H1 (cell line): ENCODE results near the gene OBSL1. TPM values are rescaled to one million over a fixed set of nuclear protein-coding genes. Genes with fewer than 3 reads are reported as not detected.

Experiments
- polyA plus RNA-seq, 7 experiments: library from polyadenylated mRNA; depleted of rRNA in 3 of 7; stranded (reverse) in 5 of 7; unstranded in 2 of 7; fragments of >200 nt in 5 of 7; fragments of 200-250 nt in 2 of 7; gene quantifications; 1 replicate in 5 of 7; 2 replicates in 1 of 7; 4 replicates in 1 of 7; pipeline versions ENCODE4 v1.2.1 to v1.2.3, GENCODE V29; 2011 to 2013; ENCODE audit warnings: missing spikeins in 2 of 7, mixed read lengths in 2 of 7
- total RNA-seq: library from RNA; stranded (reverse); fragmentation: NEBNext Ultra II Directional; extraction: Animal tissue kit (Norgen Biotek cat#: 25700); gene quantifications from 2 replicates; pipeline ENCODE4 v1.2.1, GENCODE V29; 2021
- TF ChIP-seq, protein P1 (sequence below), 3 experiments: IDR thresholded peaks; 1 replicate in 2 of 3; 2 replicates in 1 of 3; pipeline versions ENCODE4 v1.5.1 to v1.6.1; 2011; ENCODE audit warnings: low read length in 3 of 3, mild to moderate bottlenecking in 3 of 3, inconsistent platforms in 2 of 3, low read depth in 1 of 3, moderate library complexity in 1 of 3; ENCODE audit not compliant: insufficient read depth in 1 of 3; ENCODE audit errors: control extremely low read depth in 1 of 3

The OBSL1 gene
- total and polyA plus RNA-seq, 2 of the 8 experiments (the other 6 are each of a cell fraction or from before 2014, with no cell fraction given) = 116 to 127 TPM

DNA sequence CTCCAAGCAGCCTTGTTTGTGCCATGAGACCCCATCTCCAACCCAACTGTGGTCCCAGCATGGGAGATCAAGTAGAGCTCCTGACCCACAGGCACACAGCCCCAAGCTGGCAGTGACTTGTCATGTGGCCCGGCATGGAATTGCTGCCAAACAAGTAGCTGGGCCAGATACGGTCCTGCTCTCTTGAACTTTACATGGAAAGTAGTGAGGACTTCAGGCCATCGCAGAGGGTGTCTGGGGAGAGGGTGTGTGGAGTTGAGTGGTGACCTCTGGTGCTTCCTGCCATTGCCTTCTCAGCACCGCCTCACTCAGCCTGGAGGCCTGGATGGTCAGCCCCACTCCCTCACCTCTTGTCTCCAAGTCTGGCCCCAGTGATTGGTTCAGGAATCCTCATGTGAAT is 45.2 kb upstream of the OBSL1 start (continued):
- TF ChIP-seq, protein P1, sequence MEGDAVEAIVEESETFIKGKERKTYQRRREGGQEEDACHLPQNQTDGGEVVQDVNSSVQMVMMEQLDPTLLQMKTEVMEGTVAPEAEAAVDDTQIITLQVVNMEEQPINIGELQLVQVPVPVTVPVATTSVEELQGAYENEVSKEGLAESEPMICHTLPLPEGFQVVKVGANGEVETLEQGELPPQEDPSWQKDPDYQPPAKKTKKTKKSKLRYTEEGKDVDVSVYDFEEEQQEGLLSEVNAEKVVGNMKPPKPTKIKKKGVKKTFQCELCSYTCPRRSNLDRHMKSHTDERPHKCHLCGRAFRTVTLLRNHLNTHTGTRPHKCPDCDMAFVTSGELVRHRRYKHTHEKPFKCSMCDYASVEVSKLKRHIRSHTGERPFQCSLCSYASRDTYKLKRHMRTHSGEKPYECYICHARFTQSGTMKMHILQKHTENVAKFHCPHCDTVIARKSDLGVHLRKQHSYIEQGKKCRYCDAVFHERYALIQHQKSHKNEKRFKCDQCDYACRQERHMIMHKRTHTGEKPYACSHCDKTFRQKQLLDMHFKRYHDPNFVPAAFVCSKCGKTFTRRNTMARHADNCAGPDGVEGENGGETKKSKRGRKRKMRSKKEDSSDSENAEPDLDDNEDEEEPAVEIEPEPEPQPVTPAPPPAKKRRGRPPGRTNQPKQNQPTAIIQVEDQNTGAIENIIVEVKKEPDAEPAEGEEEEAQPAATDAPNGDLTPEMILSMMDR (IDR thresholded peaks at IDR 0.05; ENCODE audit: control extremely low read depth in 1 of 3, insufficient read depth in 1 of 3, low read depth in 1 of 3, low read length in 3 of 3) = no peak
